BJ (cell line): ENCODE data around the gene TBC1D2. TPM values are rescaled to one million over a fixed set of nuclear protein-coding genes. Genes with fewer than 3 reads are reported as not detected.

Experiments
- CTCF ChIA-PET: fragments of 350-600 bp; formaldehyde crosslinking; extraction: SDS; loops from one replicate; lab custom pipeline; 2021; ENCODE audit warnings: antibody characterized with exemption, inconsistent platforms; lab: Yijun Ruan, JAX
- POLR2A ChIA-PET: fragments of 300-600 bp; sonication (Branson Sonifier 250); formaldehyde crosslinking; extraction: SDS; loops from one replicate; lab custom pipeline; 2021; ENCODE audit warnings: antibody characterized with exemption; lab: Charles Lee
- DNase-seq: peaks from one replicate; pipeline ENCODE4 v3.0.0-alpha.2; 2011; ENCODE audit warnings: low read depth
- H3K27me3 ChIP-seq: 2 replicates; pipeline ENCODE4 v1.6.0; 2011; ENCODE audit warnings: low read length; ENCODE audit not compliant: control insufficient read depth, insufficient read depth
- H3K36me3 ChIP-seq: 2 replicates; pipeline ENCODE4 v1.5.1; 2011; ENCODE audit warnings: low read length; ENCODE audit not compliant: control insufficient read depth, insufficient read depth
- H3K4me3 ChIP-seq: 2 replicates; pipeline ENCODE4 v1.5.1; 2011; ENCODE audit warnings: low read depth, mild to moderate bottlenecking, control low read depth, low read length
- CTCF ChIP-seq: IDR thresholded peaks from 2 replicates; pipeline ENCODE4 v1.5.1; 2011; ENCODE audit warnings: low read depth, mild to moderate bottlenecking, control low read depth, inconsistent platforms, low read length, moderate library complexity; ENCODE audit not compliant: insufficient read depth
- polyA plus RNA-seq: library from polyadenylated mRNA; depleted of rRNA; stranded (reverse); fragments of >200 nt; gene quantifications from 2 replicates; pipeline ENCODE4 v1.2.3, GENCODE V29; 2011

TBC1D2 gene
- polyA plus RNA-seq, 1 experiment: 70.3 TPM

GRCh38 chr9:98219364-98219716 is 36.1 kb downstream of the TBC1D2 start:
- CTCF ChIA-PET: interaction anchor here (0.6 to 5.5 kb wide), 9 partner anchors 13 to 560 kb away, joined by 3 to 25 read pairs (median 3); partner anchors contain the start of genes TBC1D2 and TRIM14
- no peak for TF ChIP-seq CTCF

GRCh38 chr9:98218562-98219363 is 36.7 kb downstream of the TBC1D2 start:
- Histone ChIP-seq H3K27me3 (no peaks in the 10 kb centered on the region), H3K36me3 (peaks cover 16% of the 10 kb centered on the region), H3K4me3 (no peak overlapping the region)
- DNase-seq: no peak
- POLR2A ChIA-PET: no interaction called here
- CTCF ChIA-PET: interaction anchor here (0.6 to 5.5 kb wide), 8 partner anchors 12 to 560 kb away, joined by 3 to 25 read pairs (median 3); partner anchors contain the start of genes TBC1D2 and TRIM14
- TF ChIP-seq CTCF: no peak

More at GRCh38 chr9:98219364-98219716, 36.1 kb downstream of the TBC1D2 start:
- DNase-seq: no peak
- H3K27me3 ChIP-seq: no peaks in the 10 kb centered on the region
- H3K4me3 ChIP-seq: no peak overlapping the region
- POLR2A ChIA-PET: no interaction called here
- H3K36me3 ChIP-seq: peaks cover 16% of the 10 kb centered on the region

DNA sequence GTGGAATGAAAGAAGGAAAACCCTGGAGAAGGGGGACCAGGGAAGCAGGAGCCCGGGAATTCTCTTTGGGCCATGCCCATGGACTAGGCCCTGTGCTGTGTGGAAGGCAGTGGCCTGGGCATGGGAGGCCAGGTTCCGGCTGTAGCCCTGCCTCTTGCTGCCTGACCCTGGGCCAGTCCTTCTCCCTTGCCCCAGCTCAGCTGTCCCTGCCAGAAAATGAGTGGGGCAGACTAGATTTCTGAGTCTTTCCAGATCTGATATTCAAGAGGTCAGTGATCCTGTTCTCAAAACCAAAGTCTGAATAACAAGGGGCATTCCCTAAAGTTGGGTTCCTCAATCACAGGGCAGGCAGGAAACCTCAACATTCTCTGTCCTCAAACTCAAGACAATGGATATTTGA is 38.2 kb downstream of the TBC1D2 start:
- ChIA-PET CTCF (interaction anchor here (0.8 to 5.5 kb wide), 3 partner anchors 11 to 46 kb away, joined by 4 to 25 read pairs (median 10); no protein-coding TSS in a partner anchor), POLR2A (no interaction called here)
- Histone ChIP-seq H3K36me3 (peaks cover 22% of the 10 kb centered on the region), H3K27me3 (no peaks in the 10 kb centered on the region), H3K4me3 (no peak overlapping the region)
- no peak for TF ChIP-seq CTCF
- DNase-seq: no peak

DNA sequence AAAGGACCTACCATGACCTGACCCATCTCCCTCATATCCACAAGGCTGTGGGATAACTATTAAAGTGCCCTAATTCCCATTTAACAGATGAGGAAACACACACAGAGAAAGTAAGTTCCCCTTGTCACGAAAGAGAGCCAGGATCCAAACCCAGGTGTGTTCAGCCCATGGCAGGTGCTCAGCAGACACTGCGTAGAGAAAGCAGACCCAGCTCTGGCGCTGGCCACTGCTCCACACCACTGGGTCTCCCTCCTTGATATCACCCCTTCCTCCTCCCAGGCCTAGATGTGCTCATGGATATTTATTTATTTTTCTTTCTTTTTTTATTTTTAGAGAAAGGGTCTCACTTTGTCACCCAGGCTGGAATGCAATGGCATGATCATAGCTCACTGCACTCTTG is 39.1 kb downstream of the TBC1D2 start:
- H3K27me3 ChIP-seq: no peaks in the 10 kb centered on the region
- no peak overlapping the region for H3K4me3 ChIP-seq
- no peak for TF ChIP-seq CTCF
- H3K36me3 ChIP-seq: peaks cover 26% of the 10 kb centered on the region
- ChIA-PET POLR2A (no interaction called here), CTCF (interaction anchor here (1.9 to 5.5 kb wide), 4 partner anchors 8 to 47 kb away, joined by 5 to 25 read pairs (median 10); partner anchors contain the start of gene TBC1D2)
- no peak for DNase-seq

DNA sequence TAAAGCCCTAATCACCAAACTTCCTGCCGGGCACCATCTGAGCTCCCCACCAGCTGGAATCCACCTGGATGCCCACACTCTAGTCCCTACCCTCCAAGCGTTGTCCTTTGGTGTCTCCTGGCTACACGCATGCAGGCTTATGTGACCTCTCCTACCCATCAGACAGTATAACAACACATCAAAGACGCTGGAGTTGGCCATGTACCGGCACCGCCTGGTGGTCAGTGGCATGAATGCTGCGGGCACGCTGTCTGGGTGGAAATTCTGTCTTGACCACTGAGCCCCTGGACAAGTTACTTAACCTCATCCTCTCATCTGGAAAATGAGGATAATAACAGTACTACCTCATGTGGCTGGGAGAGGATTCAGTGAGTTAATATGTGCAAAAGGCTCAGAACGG is 39.6 kb downstream of the TBC1D2 start:
- CTCF ChIA-PET: interaction anchor here (1.8 to 5.5 kb wide), 5 partner anchors 9 to 49 kb away, joined by 4 to 25 read pairs (median 9); partner anchors contain the start of gene TBC1D2
- TF ChIP-seq CTCF: peak; percentile 56
- H3K36me3 ChIP-seq: peaks cover 29% of the 10 kb centered on the region

More for the DNA sequence above, 39.6 kb downstream of the TBC1D2 start:
- H3K4me3 ChIP-seq: no peak overlapping the region
- POLR2A ChIA-PET: no interaction called here
- no peak for DNase-seq
- no peaks in the 10 kb centered on the region for H3K27me3 ChIP-seq
